Esophagus mucosa (tissue), 1 donor: ENCODE data around the gene NDUFAF2. TPM values are rescaled to one million over a fixed set of nuclear protein-coding genes. Genes with fewer than 3 reads are reported as not detected.
"Not testable (repeated sequence)": the region's sequence is repeated elsewhere in the genome, so short reads cannot be mapped to it uniquely, and the experiment has no call there.

Experiments
- ATAC-seq: fragments of 200-7000 bp; cut with Tn5 transposase; one replicate; pipeline ENCODE4 v1.9.1; 2020
- total RNA-seq: library from RNA; stranded (reverse); gene quantifications from one replicate; pipeline ENCODE4 v1.2.4, GENCODE V29; 2023
- donor health status: DM: yes; HTN: yes; CAD: no.

The NDUFAF2 gene
- total RNA-seq, 1 donor from 2014 or later = 26.5 TPM

DNA sequence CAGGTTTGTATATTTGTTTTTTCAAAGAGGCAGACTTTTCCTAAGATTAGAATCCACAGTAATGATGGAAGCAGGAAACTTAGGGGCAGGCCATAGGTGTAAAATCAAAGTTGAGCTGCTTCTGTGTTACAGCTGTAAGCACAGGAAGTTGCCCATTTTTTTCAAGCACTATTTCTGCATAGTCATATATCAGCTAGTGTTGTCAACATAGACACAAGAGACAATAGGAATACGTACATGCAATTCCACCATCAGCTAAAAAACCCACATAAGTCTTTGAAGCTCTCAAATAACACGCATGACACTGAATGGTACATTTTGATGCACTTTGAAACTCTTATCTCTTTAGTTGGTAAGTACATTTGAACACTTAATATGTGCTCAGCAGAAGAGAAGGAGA, 237.4 kb downstream of the NDUFAF2 start:
- ATAC-seq = no peak

DNA sequence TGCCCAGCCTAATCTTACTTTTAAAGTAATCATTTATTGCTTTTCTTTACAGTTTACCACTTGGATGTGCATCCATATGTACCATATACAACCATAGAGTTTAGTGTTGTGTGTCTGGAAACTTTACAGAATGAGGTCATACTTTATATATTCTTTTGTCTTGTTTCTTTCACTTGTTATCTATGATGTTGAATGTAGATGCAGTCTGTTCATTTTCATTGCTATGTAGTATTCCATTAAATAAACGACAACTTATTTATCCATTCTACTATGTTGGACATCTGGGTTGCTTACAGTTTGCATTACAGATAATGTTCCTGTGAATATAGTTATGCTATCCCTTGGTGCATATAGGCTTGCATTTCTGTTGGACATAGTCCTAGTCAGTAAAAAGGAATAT, 238.5 kb downstream of the NDUFAF2 start:
- no peak for ATAC-seq

DNA sequence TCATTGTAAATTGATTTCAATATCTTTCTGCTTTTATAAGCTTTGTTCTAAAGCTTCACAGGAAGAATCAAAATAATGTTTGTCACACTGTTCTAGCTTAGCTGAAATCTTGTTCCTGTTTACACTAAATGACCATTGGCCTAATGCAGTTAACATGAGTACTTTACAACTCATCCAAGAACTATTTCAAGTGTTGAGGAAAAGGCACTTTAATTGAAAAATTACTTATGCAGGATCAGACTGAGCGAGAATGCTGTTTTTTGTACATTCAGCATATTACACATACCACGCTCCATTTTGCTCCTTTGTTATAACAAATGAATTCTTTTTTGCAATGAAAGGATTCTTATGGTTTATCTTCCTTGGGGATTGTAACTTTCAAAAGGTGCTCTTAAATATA, 239.7 kb downstream of the NDUFAF2 start:
- ATAC-seq = no peak

DNA sequence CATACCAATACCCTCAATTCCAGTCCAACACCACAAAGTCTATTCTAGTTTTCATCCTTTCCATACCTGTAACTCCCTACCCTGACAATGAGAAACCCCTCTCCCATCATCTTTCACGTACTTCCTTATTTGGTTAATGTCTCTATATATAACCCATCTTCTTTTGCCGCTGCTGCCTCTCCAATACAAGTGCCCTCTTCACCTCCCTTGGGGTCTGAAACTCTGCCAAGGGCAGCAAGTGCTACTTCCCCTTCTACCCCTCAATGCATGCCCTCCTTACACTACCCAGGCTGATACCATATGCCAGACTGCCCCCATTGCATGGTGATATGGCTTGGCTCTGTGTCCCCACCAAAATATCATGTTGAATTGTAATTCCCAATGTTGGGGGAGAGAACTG, 241.6 kb downstream of the NDUFAF2 start:
- no peak for ATAC-seq

DNA sequence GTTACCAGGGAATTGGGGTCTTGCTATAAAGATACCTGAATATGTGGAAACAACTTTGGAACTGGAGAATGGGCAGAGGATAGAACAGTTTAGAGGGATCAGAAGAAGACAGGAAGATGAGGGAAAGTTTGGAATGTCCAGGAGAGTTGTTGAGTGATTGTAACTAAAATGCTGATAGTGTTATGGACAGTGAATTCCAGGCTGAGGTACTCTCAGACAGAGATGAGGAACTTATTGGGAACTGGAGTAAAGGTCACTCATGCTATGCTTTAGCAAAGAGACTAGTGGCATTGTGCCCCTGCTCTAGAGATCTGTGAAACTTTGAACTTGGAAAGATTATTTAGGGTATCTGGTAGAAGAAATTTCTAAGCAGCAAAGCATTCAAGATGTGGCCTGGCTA, 242.3 kb downstream of the NDUFAF2 start:
- ATAC-seq = not testable (repeated sequence)

DNA sequence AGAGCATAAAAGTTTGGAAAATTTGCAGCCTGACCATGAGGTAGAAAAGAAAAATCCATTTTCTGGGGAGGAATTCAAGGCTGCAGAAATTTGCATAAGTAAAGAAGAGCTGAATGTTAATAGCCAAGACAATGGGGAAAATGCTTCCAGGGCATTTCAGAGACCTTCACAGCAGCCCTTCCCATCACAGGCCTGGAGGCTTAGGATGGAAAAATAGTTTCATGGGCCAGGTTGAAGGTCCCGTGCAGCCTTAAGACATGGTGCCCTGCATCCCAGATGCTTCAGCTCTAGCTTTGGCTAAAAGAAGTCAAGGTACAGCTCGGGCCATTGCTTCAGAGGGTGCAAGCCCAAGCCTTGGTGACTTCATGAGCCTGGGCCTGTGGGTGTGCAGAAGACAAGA, 242.8 kb downstream of the NDUFAF2 start:
- not testable (repeated sequence) for ATAC-seq

DNA sequence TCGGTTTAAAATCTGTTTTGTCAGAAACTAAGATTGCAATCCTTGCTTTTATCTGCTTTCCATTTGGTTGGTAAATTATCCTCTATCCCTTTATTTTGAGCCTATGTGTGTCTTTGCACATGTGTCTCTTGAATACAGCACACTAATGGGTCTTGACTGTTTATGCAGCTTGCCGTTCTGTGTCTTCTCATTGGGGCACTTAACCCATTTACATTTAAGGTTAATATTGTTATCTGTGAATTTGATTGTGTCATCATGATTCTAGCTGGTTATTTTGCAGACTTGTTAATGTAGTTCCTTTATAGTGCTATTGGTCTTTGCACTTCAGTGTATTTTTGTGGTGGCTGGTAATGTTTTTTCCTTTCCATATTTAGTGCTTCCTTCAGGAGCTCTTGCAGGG, 253.6 kb downstream of the NDUFAF2 start:
- no peak for ATAC-seq

DNA sequence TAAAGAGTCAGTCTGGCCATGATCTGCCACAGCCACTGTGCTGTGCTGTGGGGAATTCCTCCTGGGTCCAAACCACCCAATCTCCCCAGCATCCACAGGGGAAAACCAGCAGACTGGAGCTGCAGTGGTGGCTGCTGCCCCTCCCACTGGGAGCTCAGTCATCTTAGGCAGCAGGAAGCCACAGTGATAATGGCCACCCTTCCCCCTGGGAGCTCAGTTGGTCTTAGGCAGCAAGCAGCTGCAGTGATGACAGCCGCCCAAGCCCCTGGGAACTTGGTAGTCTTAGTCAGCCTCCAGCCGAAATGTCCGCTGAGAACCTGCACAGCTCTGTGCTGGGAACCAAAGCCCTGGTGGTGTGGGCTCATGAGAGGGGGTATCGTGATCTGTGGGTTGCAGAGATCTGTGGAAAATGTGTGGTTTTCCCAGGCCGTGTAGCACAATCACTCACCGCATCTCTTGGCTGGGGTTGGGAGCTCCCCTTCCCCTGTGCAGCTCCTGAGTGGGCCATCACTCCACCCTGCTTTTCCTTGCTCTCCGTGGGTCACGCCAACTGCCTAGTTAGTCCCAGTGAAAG, 255.7 kb downstream of the NDUFAF2 start:
- ATAC-seq = no peak

DNA sequence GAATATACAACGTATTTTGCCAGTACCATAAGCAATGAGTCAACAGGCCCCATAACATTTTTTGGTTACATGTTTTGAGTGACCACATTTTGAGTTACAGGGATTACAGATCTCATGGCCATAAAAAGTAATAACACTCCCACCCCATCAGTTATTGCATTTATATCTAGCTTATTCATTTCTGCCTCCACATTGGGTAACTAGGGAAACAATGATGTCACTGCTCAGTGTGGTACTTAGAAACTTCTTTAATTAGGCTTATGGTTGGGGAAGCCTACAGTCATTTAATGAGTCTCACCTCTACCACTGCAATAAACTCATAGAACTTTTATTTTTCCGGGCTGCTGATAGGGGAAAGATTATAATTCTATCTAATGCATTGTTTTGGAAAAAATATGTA, 257.2 kb downstream of the NDUFAF2 start:
- no peak for ATAC-seq

Other genes with a start within 250 kb of the NDUFAF2 start
- gene DEPDC1B, start 245.0 kb upstream of the NDUFAF2 start, total RNA-seq = 4.9 TPM
- 5.3 TPM for gene ELOVL7, start 100.9 kb upstream of the NDUFAF2 start, total RNA-seq
- 8.5 TPM for gene ERCC8, start 135 bp upstream of the NDUFAF2 start, total RNA-seq
- gene SMIM15, start 217.3 kb downstream of the NDUFAF2 start, total RNA-seq = 54.7 TPM